CD14-positive monocyte (primary cell): Measurements from ENCODE around the gene TMEM201. TPM values are rescaled to one million over a fixed set of nuclear protein-coding genes. Genes with fewer than 3 reads are reported as not detected.

Experiments used
- DNase-seq, 3 donors: peaks; one replicate each; pipeline ENCODE4 v3.0.0-alpha.2; 2011 to 2022
- H2AFZ ChIP-seq: 2 replicates; pipeline ENCODE4 v1.6.0; 2012; ENCODE audit warnings: mild to moderate bottlenecking, low read depth, low read length, inconsistent platforms; ENCODE audit not compliant: insufficient read depth, poor library complexity, severe bottlenecking
- H3K27ac ChIP-seq, 2 donors: 1 replicate in 1 of 2; 2 replicates in 1 of 2; pipeline ENCODE4 v1.5.1; 2012 to 2013; ENCODE audit warnings: low read length in 2 of 2, control low read depth in 1 of 2, inconsistent platforms in 1 of 2, low read depth in 1 of 2, mild to moderate bottlenecking in 1 of 2
- H3K27me3 ChIP-seq, 2 donors: one replicate each; pipeline versions ENCODE4 v1.6.0 to v1.6.1; 2011 to 2013; ENCODE audit warnings: low read length in 2 of 2; ENCODE audit not compliant: control insufficient read depth in 2 of 2, insufficient read depth in 2 of 2
- H3K36me3 ChIP-seq, 2 donors: replicated peaks in 1 of 2; 1 replicate in 1 of 2; 2 replicates in 1 of 2; pipeline versions ENCODE4 v1.5.1 to v1.6.1; 2012 to 2013; ENCODE audit warnings: low read length in 2 of 2, control low read depth in 1 of 2, inconsistent platforms in 1 of 2, mild to moderate bottlenecking in 1 of 2; ENCODE audit not compliant: insufficient read depth in 2 of 2, control insufficient read depth in 1 of 2
- H3K4me1 ChIP-seq, 2 donors: 1 replicate in 1 of 2; 2 replicates in 1 of 2; pipeline versions ENCODE4 v1.5.1 to v1.6.1; 2012 to 2013; ENCODE audit warnings: low read length in 2 of 2, control low read depth in 1 of 2, inconsistent platforms in 1 of 2, mild to moderate bottlenecking in 1 of 2, moderate library complexity in 1 of 2; ENCODE audit not compliant: insufficient read depth in 2 of 2, control insufficient read depth in 1 of 2
- H3K4me2 ChIP-seq: replicated peaks from 2 replicates; pipeline ENCODE3; 2012; ENCODE audit warnings: low read length, moderate library complexity, mild to moderate bottlenecking; ENCODE audit not compliant: poor library complexity, severe bottlenecking; ENCODE audit errors: extremely low read depth
- H3K4me3 ChIP-seq, 3 experiments: fragments of 200-600 bp in 1 of 3; sonication (generic) in 1 of 3; replicated peaks in 1 of 3; 1 replicate in 2 of 3; 2 replicates in 1 of 3; pipeline ENCODE4 v1.5.1; 2011 to 2013; ENCODE audit warnings: low read length in 3 of 3, mild to moderate bottlenecking in 3 of 3, control low read depth in 2 of 3, low read depth in 2 of 3, inconsistent platforms in 1 of 3, moderate library complexity in 1 of 3
- H3K79me2 ChIP-seq: 2 replicates; pipeline ENCODE4 v1.6.0; 2012; ENCODE audit warnings: mild to moderate bottlenecking, control low read depth, inconsistent platforms, low read length, moderate library complexity; ENCODE audit not compliant: insufficient read depth
- H3K9ac ChIP-seq: 2 replicates; pipeline ENCODE4 v1.6.0; 2017; ENCODE audit warnings: low read length, mild to moderate bottlenecking; ENCODE audit not compliant: insufficient read depth, poor library complexity, severe bottlenecking
- H3K9me3 ChIP-seq, 2 donors: replicated peaks in 1 of 2; 1 replicate in 1 of 2; 2 replicates in 1 of 2; pipeline versions ENCODE4 v1.5.1 to v1.6.1; 2012 to 2013; ENCODE audit warnings: low read length in 2 of 2, control low read depth in 1 of 2; ENCODE audit not compliant: control insufficient read depth in 1 of 2, insufficient read depth in 1 of 2
- H4K20me1 ChIP-seq: 2 replicates; pipeline ENCODE4 v1.6.0; 2012; ENCODE audit warnings: mild to moderate bottlenecking, low read length, control low read depth, moderate library complexity; ENCODE audit not compliant: insufficient read depth
- H3K27ac Mint-ChIP-seq, 7 donors: one replicate each; pipeline ENCODE4 v1.8.0; 2020; ENCODE audit warnings: mild to moderate bottlenecking in 7 of 7, mixed read lengths in 7 of 7, moderate library complexity in 6 of 7, inconsistent platforms in 2 of 7
- H3K27me3 Mint-ChIP-seq, 3 donors: one replicate each; pipeline ENCODE4 v1.8.0; 2021 to 2022; ENCODE audit warnings: low read depth in 3 of 3, mild to moderate bottlenecking in 3 of 3, mixed read lengths in 3 of 3, moderate library complexity in 3 of 3, inconsistent platforms in 1 of 3
- H3K36me3 Mint-ChIP-seq, 2 donors: one replicate each; pipeline ENCODE4 v1.8.0; 2020; ENCODE audit warnings: mixed read lengths in 2 of 2, inconsistent platforms in 1 of 2, mild to moderate bottlenecking in 1 of 2
- H3K4me1 Mint-ChIP-seq: one replicate; pipeline ENCODE4 v1.8.0; 2020; ENCODE audit warnings: mild to moderate bottlenecking, mixed read lengths
- H3K4me3 Mint-ChIP-seq, 2 donors: one replicate each; pipeline ENCODE4 v1.8.0; 2020; ENCODE audit warnings: mild to moderate bottlenecking in 2 of 2, mixed read lengths in 2 of 2, moderate library complexity in 1 of 2
- H3K9me3 Mint-ChIP-seq, 7 donors: one replicate each; pipeline ENCODE4 v1.8.0; 2020 to 2022; ENCODE audit warnings: mixed read lengths in 7 of 7, mild to moderate bottlenecking in 6 of 7, moderate library complexity in 6 of 7, inconsistent platforms in 2 of 7
- WGBS: methylation state at CpG from one replicate; pipeline ENCODE4 v1.1.5; 2013; ENCODE audit warnings: missing lambda C conversion rate; ENCODE audit not compliant: insufficient coverage; 5-methylcytosine and 5-hydroxymethylcytosine counted together
- intact Hi-C, 2 donors: fragments of 100-400 bp; cut with micrococcal nuclease; formaldehyde crosslinking; loops; one replicate each; pipeline versions ENCODE4 v1.15.0 to v1.15.1; 2023
- polyA plus RNA-seq, 3 donors: library from polyadenylated mRNA; depleted of rRNA in 1 of 3; unstranded in 2 of 3; stranded (reverse) in 1 of 3; fragments of 300-500 nt in 2 of 3; fragments of >200 nt in 1 of 3; fragmentation: Illumina TruSeq in 2 of 3; gene quantifications; 1 replicate in 2 of 3; 2 replicates in 1 of 3; pipeline ENCODE4 v1.2.3, GENCODE V29; 2012 to 2021
- TF ChIP-seq, protein P1 (sequence below): fragments of 200-600 bp; IDR thresholded peaks from one replicate; pipeline ENCODE4 v1.8.0; 2022; ENCODE audit warnings: antibody characterized with exemption, mild to moderate bottlenecking

Gene TMEM201
- polyA plus RNA-seq, 3 donors = 0.37 to 3.7 (median 0.37) TPM

DNA sequence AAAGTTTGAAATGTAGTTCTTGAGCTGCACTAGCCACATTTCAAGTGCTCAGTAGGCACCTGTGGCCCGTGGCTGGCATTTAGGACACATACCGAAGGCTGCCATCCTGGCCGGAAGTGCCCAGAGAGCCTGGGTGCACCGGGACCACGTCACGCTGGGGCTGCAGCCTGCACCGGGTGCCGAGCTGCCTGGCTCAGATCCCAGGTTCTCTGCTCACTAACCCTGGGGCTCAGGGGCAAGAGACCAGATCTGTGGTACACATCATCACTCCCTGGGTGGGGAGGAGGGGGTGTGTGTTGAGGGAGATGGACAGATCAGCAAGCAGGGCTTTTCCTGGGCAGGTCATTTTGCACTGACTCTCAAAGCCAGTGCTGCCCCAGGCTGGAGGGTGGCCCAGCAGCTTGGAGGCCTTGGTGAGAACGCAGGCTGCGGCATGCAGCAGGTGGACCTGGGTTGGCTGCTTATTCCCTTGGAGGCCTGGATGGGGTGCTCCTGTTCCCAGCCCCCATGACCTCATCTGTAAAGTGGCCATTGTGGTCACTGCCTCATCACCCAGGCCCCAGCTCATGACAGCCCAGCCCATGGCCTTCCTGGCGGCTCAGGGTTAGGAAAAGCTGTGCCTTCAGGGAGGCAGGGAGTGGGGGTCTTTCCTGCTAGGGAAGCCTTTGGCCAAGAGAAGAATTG is 23.6 kb downstream of the TMEM201 start:
- peaks cover 0 to 2% (median 1%) of the 10 kb centered on the region in 3 donors for H3K27me3 Mint-ChIP-seq

DNA sequence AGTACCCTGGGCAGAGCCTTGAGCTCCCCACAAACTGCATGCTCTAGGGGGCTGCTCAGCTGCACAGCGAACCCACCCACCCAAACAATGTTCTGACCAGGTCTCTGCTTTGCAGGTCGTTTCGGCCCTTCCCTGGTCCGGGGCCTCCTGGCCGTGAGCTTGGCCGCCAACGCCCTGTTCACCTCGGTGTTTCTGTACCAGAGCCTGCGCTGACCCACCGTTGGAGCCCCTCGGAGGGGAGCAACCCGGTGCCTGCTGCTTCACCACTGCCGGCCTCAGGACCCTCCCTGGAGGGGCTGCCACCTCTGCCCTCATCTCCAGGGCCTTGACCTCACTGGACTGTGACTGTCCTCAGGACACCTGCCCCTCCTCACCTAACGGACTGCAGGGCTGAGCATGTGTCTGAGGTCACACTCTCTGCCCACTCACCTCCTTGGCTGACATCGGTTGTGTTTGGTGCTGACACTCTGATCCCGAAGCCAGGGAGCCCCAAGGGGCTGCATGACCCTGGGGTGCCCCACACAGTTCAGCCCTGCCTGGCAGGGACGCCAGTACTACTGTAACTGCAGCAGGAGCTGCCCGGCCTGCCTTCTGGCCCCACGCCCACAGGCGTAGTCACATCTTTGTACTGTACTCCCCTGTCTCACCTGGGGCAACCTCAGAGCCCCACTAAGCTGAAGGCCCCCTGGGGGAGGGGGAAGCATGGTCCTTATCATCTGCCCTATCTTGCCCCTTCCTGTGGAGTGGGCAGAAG is 24.3 kb downstream of the TMEM201 start:
- H3K36me3 Mint-ChIP-seq = peaks cover 16 to 44% of the 10 kb centered on the region in 2 donors
- intact Hi-C loops = no loop called here
- Histone ChIP-seq H3K27me3 (no peaks in the 10 kb centered on the region), H3K36me3 (peaks cover 10 to 34% of the 10 kb centered on the region in 2 donors), H4K20me1 (no peaks in the 10 kb centered on the region), H2AFZ (no peak overlapping the region), H3K79me2 (no peaks in the 10 kb centered on the region), H3K4me2 (no peak overlapping the region), H3K4me3 (no peak overlapping the region), H3K4me1 (no peaks in the 10 kb centered on the region), H3K9ac (no peak overlapping the region), H3K9me3 (no peaks in the 10 kb centered on the region), H3K27ac (no peak overlapping the region)
- no peak for DNase-seq
- H3K4me1 Mint-ChIP-seq = peaks cover 2% of the 10 kb centered on the region
- WGBS = 95% methylated on average over 16 of the region's 20 CpGs
- no peak overlapping the region for H3K27ac Mint-ChIP-seq
- H3K4me3 Mint-ChIP-seq = no peak overlapping the region
- TF ChIP-seq, protein P1, sequence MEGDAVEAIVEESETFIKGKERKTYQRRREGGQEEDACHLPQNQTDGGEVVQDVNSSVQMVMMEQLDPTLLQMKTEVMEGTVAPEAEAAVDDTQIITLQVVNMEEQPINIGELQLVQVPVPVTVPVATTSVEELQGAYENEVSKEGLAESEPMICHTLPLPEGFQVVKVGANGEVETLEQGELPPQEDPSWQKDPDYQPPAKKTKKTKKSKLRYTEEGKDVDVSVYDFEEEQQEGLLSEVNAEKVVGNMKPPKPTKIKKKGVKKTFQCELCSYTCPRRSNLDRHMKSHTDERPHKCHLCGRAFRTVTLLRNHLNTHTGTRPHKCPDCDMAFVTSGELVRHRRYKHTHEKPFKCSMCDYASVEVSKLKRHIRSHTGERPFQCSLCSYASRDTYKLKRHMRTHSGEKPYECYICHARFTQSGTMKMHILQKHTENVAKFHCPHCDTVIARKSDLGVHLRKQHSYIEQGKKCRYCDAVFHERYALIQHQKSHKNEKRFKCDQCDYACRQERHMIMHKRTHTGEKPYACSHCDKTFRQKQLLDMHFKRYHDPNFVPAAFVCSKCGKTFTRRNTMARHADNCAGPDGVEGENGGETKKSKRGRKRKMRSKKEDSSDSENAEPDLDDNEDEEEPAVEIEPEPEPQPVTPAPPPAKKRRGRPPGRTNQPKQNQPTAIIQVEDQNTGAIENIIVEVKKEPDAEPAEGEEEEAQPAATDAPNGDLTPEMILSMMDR = no peak
- no peaks in the 10 kb centered on the region for H3K9me3 Mint-ChIP-seq
- peaks cover 2 to 3% (median 2%) of the 10 kb centered on the region in 3 donors for H3K27me3 Mint-ChIP-seq

More for the DNA sequence above, 23.6 kb downstream of the TMEM201 start:
- no peak overlapping the region for H3K4me3 ChIP-seq
- WGBS = 96% methylated on average over 11 of the region's 11 CpGs
- no peak overlapping the region for H3K9ac ChIP-seq
- TF ChIP-seq, protein P1 = no peak
- H4K20me1 ChIP-seq = no peaks in the 10 kb centered on the region
- no peaks in the 10 kb centered on the region for H3K4me1 ChIP-seq
- H3K79me2 ChIP-seq = no peaks in the 10 kb centered on the region
- intact Hi-C loops = no loop called here
- H3K4me3 Mint-ChIP-seq = no peak overlapping the region
- no peaks in the 10 kb centered on the region for H3K9me3 ChIP-seq
- H3K27me3 ChIP-seq = no peaks in the 10 kb centered on the region
- peaks cover 2% of the 10 kb centered on the region for H3K4me1 Mint-ChIP-seq
- no peak overlapping the region for H2AFZ ChIP-seq
- no peak overlapping the region for H3K27ac Mint-ChIP-seq
- no peaks in the 10 kb centered on the region for H3K9me3 Mint-ChIP-seq
- H3K4me2 ChIP-seq = no peak overlapping the region
- H3K27ac ChIP-seq = no peak overlapping the region
- no peak for DNase-seq
- peaks cover 16 to 52% of the 10 kb centered on the region in 2 donors for H3K36me3 Mint-ChIP-seq
- peaks cover 10 to 34% of the 10 kb centered on the region in 2 donors for H3K36me3 ChIP-seq
